ENCODE measurements around the gene AHDC1. TPM values are rescaled to one million over a fixed set of nuclear protein-coding genes. Genes with fewer than 3 reads are reported as not detected.

Gene AHDC1
- total RNA-seq, 2 experiments from 2014 or later = 6.5 to 13.8 TPM

DNA sequence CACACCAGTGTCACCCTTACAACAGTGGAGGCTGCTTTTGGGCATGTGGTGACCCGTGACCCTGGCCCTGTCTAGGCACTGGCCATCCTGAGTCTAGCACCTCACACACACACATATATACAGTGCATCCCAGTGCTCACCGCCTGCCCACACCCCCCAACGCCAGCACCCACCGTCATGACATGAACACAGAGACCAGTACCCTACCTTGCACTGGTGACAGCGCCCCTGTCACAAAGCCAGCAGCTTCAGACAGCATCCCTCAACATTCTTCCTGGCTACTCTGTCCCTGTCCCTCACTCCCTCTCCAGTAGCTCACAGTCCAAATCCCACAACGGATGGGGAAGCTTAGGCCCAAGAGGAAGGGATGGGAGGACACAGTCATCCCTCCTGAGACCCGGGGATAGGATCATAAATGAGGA lies 27.1 kb downstream of the AHDC1 start:
- Histone ChIP-seq H3K4me1 (ENCODE audit: insufficient read depth, low read length, poor library complexity, severe bottlenecking) (peaks cover 13% of the 10 kb centered on the region), H2AFZ (ENCODE audit: low read length) (no peak overlapping the region), H4K20me1 (ENCODE audit: insufficient read depth, low read length) (no peaks in the 10 kb centered on the region; the same call in 1 of the 2 replicates), H3K36me3 (ENCODE audit: insufficient read depth, low read length) (no peaks in the 10 kb centered on the region), H3K79me2 (ENCODE audit: insufficient read depth, low read depth, low read length) (no peaks in the 10 kb centered on the region), H3K9me2 (ENCODE audit: insufficient read depth, low read length) (no peaks in the 10 kb centered on the region), H3K4me3 (ENCODE audit: low read depth, low read length, poor library complexity, severe bottlenecking) (no peak overlapping the region), H3K27ac (ENCODE audit: low read depth, low read length, poor library complexity, severe bottlenecking) (no peak overlapping the region), H3K4me2 (ENCODE audit: low read length) (no peak overlapping the region), H3K9me3 (ENCODE audit: low read length) (no peaks in the 10 kb centered on the region)
- TF ChIP-seq, protein P1, sequence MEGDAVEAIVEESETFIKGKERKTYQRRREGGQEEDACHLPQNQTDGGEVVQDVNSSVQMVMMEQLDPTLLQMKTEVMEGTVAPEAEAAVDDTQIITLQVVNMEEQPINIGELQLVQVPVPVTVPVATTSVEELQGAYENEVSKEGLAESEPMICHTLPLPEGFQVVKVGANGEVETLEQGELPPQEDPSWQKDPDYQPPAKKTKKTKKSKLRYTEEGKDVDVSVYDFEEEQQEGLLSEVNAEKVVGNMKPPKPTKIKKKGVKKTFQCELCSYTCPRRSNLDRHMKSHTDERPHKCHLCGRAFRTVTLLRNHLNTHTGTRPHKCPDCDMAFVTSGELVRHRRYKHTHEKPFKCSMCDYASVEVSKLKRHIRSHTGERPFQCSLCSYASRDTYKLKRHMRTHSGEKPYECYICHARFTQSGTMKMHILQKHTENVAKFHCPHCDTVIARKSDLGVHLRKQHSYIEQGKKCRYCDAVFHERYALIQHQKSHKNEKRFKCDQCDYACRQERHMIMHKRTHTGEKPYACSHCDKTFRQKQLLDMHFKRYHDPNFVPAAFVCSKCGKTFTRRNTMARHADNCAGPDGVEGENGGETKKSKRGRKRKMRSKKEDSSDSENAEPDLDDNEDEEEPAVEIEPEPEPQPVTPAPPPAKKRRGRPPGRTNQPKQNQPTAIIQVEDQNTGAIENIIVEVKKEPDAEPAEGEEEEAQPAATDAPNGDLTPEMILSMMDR (conservative IDR thresholded peaks at IDR 0.05; ENCODE audit: low read length) = no peak
- TF ChIP-seq EZH2phosphoT487 (IDR thresholded peaks at IDR 0.05; ENCODE audit: borderline replicate concordance, low read depth, low read length) = no peak
- ChIA-PET CTCF (ENCODE audit: unreplicated experiment) (no interaction called here), POLR2A (no interaction called here)
- DNase-seq (ENCODE audit: low spot score) = no peak
- no TSS peak for BruUV-seq (replicated peaks)
- intact Hi-C loops (cut with micrococcal nuclease; ENCODE audit: unreplicated experiment) = no loop called here

DNA sequence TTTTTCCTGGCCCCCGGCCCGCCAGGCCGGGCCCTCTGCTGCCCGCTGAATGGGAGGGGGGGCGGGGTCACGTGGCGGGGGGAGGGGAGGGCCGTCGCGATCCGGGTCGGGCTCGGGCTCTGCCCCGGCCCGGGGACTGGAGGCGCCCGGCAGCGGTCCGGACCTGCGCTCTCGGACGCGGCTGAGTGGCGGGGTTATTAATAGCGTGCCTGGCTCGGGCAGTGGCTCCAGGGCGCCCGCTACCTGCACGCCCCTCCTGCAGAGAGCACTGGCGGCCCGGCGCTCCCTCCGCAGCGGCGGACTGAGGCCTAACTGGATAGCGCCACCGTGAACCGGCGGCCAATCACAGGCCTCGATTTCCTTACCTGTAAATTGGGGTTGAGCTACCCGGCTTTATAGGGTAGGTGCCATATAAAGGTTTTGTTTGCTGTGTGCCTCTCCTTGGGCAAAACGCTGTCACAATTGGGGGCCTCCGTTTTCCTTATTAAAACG lies 28.1 kb downstream of the AHDC1 start:
- Histone ChIP-seq H3K27ac (ENCODE audit: low read depth, low read length, poor library complexity, severe bottlenecking) (no peak overlapping the region), H2AFZ (ENCODE audit: low read length) (no peak overlapping the region), H3K4me2 (ENCODE audit: low read length) (peak overlapping the region; percentile 30; the same call in 1 of the 2 replicates), H3K4me1 (ENCODE audit: insufficient read depth, low read length, poor library complexity, severe bottlenecking) (peaks cover 17% of the 10 kb centered on the region), H3K9me2 (ENCODE audit: insufficient read depth, low read length) (no peaks in the 10 kb centered on the region), H3K79me2 (ENCODE audit: insufficient read depth, low read depth, low read length) (no peaks in the 10 kb centered on the region), H3K4me3 (ENCODE audit: low read depth, low read length, poor library complexity, severe bottlenecking) (no peak overlapping the region), H3K9me3 (ENCODE audit: low read length) (no peaks in the 10 kb centered on the region), H4K20me1 (ENCODE audit: insufficient read depth, low read length) (no peaks in the 10 kb centered on the region; the same call in 1 of the 2 replicates), H3K36me3 (ENCODE audit: insufficient read depth, low read length) (no peaks in the 10 kb centered on the region)
- BruUV-seq (replicated peaks) = no TSS peak
- ChIA-PET POLR2A (no interaction called here), CTCF (ENCODE audit: unreplicated experiment) (no interaction called here)
- TF ChIP-seq EZH2phosphoT487 (IDR thresholded peaks at IDR 0.05; ENCODE audit: borderline replicate concordance, low read depth, low read length) = no peak
- TF ChIP-seq, protein P1 (conservative IDR thresholded peaks at IDR 0.05; ENCODE audit: low read length) = no peak
- DNase-seq (ENCODE audit: low spot score) = no peak
- intact Hi-C loops (cut with micrococcal nuclease; ENCODE audit: unreplicated experiment) = no loop called here
